ENCODE measurements around the gene SNAI3.

DNA sequence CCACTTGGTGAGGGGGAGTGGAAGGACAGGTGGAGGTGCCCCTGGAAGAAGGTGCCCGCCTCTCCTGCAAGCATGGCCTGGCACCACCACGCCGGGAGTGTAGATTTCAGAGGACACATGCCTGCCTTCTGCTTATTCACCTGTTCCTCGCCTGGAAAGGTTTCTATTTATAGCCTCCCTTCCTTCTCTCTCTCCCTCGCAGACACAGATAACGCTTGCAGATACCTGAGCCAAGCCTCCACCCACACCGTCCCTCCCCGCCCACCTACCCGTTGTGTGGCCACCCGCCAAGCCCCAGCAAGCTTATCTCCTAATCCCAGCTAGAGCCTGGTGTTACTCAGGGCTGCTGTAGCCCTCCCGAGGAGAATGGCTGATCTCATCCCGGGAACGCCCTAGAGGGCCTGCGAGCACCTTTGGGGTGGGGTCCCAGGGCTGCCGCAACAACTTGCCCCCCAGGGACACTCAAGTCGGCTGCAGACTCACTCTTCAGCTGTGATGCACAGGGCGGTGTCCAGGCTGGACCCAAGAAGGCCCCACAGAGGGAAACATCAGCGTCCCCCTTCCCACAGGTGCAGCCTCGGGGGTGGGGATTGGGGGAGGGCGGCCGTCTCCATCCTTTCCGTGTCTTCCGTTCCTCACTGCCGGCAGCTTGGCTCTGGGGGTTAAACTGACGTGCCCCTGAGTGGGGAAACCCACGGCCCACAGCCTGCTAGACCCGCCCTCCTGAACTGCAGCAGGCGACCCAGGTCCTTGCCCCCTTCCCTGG, 1.9 kb upstream of the SNAI3 start:
- TF ChIP-seq, protein P1, sequence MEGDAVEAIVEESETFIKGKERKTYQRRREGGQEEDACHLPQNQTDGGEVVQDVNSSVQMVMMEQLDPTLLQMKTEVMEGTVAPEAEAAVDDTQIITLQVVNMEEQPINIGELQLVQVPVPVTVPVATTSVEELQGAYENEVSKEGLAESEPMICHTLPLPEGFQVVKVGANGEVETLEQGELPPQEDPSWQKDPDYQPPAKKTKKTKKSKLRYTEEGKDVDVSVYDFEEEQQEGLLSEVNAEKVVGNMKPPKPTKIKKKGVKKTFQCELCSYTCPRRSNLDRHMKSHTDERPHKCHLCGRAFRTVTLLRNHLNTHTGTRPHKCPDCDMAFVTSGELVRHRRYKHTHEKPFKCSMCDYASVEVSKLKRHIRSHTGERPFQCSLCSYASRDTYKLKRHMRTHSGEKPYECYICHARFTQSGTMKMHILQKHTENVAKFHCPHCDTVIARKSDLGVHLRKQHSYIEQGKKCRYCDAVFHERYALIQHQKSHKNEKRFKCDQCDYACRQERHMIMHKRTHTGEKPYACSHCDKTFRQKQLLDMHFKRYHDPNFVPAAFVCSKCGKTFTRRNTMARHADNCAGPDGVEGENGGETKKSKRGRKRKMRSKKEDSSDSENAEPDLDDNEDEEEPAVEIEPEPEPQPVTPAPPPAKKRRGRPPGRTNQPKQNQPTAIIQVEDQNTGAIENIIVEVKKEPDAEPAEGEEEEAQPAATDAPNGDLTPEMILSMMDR (IDR thresholded peaks at IDR 0.05): no peak
- no peak for TF ChIP-seq POLR2A (IDR thresholded peaks at IDR 0.05)
- no peak for TF ChIP-seq POLR2AphosphoS5 (IDR thresholded peaks at IDR 0.05; ENCODE audit: insufficient read depth in 1 of 2, low read depth in 1 of 2)
